Suprapubic skin (tissue), 4 donors: ENCODE data around the gene HINT2. TPM values are rescaled to one million over a fixed set of nuclear protein-coding genes. Genes with fewer than 3 reads are reported as not detected.

Experiments
- DNase-seq, 2 donors: peaks; one replicate each; pipeline ENCODE4 v3.0.0-alpha.2; 2019; ENCODE audit warnings: low spot score in 2 of 2
- H3K27ac ChIP-seq: fragments of 200-600 bp; sonication (generic); one replicate; pipeline ENCODE4 v1.5.1; 2019
- H3K27me3 ChIP-seq: fragments of 200-600 bp; sonication (generic); one replicate; pipeline ENCODE4 v1.5.1; 2019
- H3K36me3 ChIP-seq: fragments of 200-600 bp; sonication (generic); one replicate; pipeline ENCODE4 v1.5.1; 2019
- H3K4me1 ChIP-seq: fragments of 200-600 bp; sonication (generic); one replicate; pipeline ENCODE4 v1.5.1; 2019
- H3K4me3 ChIP-seq: fragments of 200-600 bp; sonication (generic); one replicate; pipeline ENCODE4 v1.5.1; 2019; ENCODE audit warnings: mild to moderate bottlenecking
- H3K9me3 ChIP-seq: fragments of 200-600 bp; sonication (generic); one replicate; pipeline ENCODE4 v1.5.1; 2019
- EP300 ChIP-seq: sonication (generic); formaldehyde crosslinking; IDR thresholded peaks from one replicate; pipeline ENCODE4 v1.6.1; 2017; ENCODE audit warnings: antibody characterized with exemption
- POLR2A ChIP-seq, 2 donors: fragments of 450-650 bp; IDR thresholded peaks; one replicate each; pipeline ENCODE4 v1.6.1; 2017; ENCODE audit warnings: antibody characterized with exemption in 2 of 2, mild to moderate bottlenecking in 2 of 2, moderate library complexity in 2 of 2
- POLR2AphosphoS5 ChIP-seq, 3 donors: sonication (generic); formaldehyde crosslinking; IDR thresholded peaks; one replicate each; pipeline ENCODE4 v1.6.1; 2017; ENCODE audit warnings: antibody characterized with exemption in 3 of 3
- WGBS: methylation state at CpG from one replicate; pipeline ENCODE4 v1.1.5; 2018; 5-methylcytosine and 5-hydroxymethylcytosine counted together
- total RNA-seq, 4 donors: library from RNA; depleted of rRNA; stranded (reverse); fragments of >200 nt; gene quantifications; one replicate each; pipeline ENCODE4 v1.1.0, GENCODE V29; 2016
- TF ChIP-seq, protein P1 (sequence below), 2 donors: fragments of 200-600 bp in 1 of 2; fragments of 450-650 bp in 1 of 2; sonication (generic) in 1 of 2; IDR thresholded peaks; one replicate each; pipeline ENCODE4 v1.5.1; 2016 to 2019; ENCODE audit warnings: antibody characterized with exemption in 2 of 2, mild to moderate bottlenecking in 1 of 2, moderate library complexity in 1 of 2

The HINT2 gene
- total RNA-seq, 4 donors from 2014 or later, result 9.5 to 34.9 (median 25.3) TPM

DNA sequence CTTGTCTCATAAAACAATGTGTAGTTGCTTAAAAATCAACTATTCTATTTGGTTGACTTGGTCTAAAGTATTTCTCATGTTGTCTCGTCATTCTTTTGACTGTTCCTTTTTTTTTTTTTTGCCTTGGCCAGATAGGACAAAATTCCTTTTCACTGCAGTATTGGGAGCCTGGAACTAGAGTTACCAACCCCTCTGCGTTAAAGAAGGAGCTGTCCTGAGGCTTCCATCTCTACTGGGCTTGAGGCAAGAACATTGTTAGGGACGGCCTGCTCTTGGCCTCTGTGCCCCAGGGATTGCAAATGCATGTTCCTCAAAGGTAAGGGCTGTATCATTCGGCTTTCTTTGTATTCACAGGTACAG lies 24.8 kb downstream of the HINT2 start:
- Histone ChIP-seq H3K36me3 (no peaks in the 10 kb centered on the region), H3K4me1 (peaks cover 32% of the 10 kb centered on the region), H3K27ac (no peak overlapping the region), H3K9me3 (no peaks in the 10 kb centered on the region), H3K4me3 (no peak overlapping the region), H3K27me3 (no peaks in the 10 kb centered on the region)
- DNase-seq, result no peak
- WGBS, result 27% methylated on average over 4 of the region's 4 CpGs
- TF ChIP-seq EP300, result no peak
- TF ChIP-seq, protein P1, sequence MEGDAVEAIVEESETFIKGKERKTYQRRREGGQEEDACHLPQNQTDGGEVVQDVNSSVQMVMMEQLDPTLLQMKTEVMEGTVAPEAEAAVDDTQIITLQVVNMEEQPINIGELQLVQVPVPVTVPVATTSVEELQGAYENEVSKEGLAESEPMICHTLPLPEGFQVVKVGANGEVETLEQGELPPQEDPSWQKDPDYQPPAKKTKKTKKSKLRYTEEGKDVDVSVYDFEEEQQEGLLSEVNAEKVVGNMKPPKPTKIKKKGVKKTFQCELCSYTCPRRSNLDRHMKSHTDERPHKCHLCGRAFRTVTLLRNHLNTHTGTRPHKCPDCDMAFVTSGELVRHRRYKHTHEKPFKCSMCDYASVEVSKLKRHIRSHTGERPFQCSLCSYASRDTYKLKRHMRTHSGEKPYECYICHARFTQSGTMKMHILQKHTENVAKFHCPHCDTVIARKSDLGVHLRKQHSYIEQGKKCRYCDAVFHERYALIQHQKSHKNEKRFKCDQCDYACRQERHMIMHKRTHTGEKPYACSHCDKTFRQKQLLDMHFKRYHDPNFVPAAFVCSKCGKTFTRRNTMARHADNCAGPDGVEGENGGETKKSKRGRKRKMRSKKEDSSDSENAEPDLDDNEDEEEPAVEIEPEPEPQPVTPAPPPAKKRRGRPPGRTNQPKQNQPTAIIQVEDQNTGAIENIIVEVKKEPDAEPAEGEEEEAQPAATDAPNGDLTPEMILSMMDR (IDR thresholded peaks at IDR 0.05), result no peak
- TF ChIP-seq POLR2A (IDR thresholded peaks at IDR 0.05), result no peak
- no peak for TF ChIP-seq POLR2AphosphoS5 (IDR thresholded peaks at IDR 0.05)

DNA sequence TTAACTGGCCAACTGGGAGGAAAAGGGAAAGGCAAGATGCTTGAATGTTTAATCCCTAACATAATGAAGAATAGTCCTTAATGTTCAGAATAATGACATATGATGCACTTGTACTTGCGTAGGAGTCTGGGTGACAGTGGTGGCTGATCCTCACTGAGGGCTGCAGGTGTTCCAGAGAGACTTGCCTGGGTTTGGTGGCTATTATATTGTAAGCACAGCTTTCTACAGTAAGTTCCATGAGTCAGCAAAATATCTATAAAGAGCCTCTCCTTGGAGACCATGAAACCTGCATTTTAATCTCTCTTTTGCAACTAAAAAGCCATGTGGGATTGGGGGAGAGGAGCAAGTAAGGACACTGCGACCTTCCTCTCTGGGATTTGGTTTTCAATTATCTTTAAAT lies 25.3 kb downstream of the HINT2 start:
- H3K9me3 ChIP-seq, result no peaks in the 10 kb centered on the region
- no peak overlapping the region for H3K27ac ChIP-seq
- TF ChIP-seq POLR2A (IDR thresholded peaks at IDR 0.05) (no peak), POLR2AphosphoS5 (IDR thresholded peaks at IDR 0.05) (no peak), EP300 (no peak)
- TF ChIP-seq, protein P1 (IDR thresholded peaks at IDR 0.05), result no peak
- H3K4me3 ChIP-seq, result no peak overlapping the region
- DNase-seq, result no peak
- H3K27me3 ChIP-seq, result no peaks in the 10 kb centered on the region
- H3K36me3 ChIP-seq, result no peaks in the 10 kb centered on the region
- 95% methylated on average over 2 of the region's 2 CpGs for WGBS
- H3K4me1 ChIP-seq, result peaks cover 32% of the 10 kb centered on the region

DNA sequence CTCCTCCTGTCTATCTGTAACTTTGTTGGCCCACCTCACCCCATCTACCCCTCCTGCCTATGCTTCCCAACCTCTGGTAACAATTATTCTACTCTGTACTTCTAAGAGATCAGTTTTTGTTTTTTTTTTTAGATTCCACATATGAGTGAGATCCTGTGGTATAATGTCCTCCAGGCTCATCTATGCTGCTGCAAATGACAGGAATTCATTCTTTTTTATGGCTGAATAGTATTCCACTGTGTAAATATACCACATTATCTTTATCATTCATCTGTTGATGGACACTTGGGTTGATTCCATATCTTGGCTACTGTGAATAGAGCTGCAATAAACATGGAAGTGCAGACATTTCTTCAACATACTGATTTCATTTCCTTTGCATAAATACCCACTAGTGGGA lies 31.4 kb downstream of the HINT2 start:
- H3K27me3 ChIP-seq, result no peaks in the 10 kb centered on the region
- no peak for DNase-seq

DNA sequence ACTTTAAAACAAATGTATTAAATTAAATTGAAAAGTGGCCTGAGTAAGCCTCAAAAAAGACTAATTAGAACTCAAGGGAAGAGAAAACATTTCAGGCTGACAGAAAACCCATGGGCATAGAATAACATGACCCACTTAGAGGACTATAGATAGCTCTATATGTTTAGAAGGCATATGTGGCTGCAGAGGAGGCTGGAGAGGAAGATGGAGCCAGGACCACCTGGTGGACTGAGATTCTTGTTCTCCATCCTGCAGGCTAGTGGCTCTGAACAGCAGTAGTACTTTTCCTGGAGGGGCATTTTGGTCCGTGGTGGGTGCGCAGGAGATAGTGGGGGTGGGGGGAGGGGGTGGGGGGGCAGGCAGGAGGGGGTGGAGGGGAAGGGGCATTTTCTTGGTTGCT lies 33.8 kb downstream of the HINT2 start:
- TF ChIP-seq POLR2A (IDR thresholded peaks at IDR 0.05) (no peak), POLR2AphosphoS5 (IDR thresholded peaks at IDR 0.05) (no peak), EP300 (no peak)
- TF ChIP-seq, protein P1 (IDR thresholded peaks at IDR 0.05), result no peak
- 84% methylated on average over 2 of the region's 2 CpGs for WGBS

More for the DNA sequence above, 31.4 kb downstream of the HINT2 start:
- TF ChIP-seq, protein P1 (IDR thresholded peaks at IDR 0.05), result no peak
- no peak for TF ChIP-seq EP300
- no peak for TF ChIP-seq POLR2AphosphoS5 (IDR thresholded peaks at IDR 0.05)
- no peak for TF ChIP-seq POLR2A (IDR thresholded peaks at IDR 0.05)
- no peaks in the 10 kb centered on the region for H3K9me3 ChIP-seq
- H3K4me1 ChIP-seq, result no peaks in the 10 kb centered on the region
- H3K4me3 ChIP-seq, result no peak overlapping the region
- no peaks in the 10 kb centered on the region for H3K36me3 ChIP-seq
- no peak overlapping the region for H3K27ac ChIP-seq

DNA sequence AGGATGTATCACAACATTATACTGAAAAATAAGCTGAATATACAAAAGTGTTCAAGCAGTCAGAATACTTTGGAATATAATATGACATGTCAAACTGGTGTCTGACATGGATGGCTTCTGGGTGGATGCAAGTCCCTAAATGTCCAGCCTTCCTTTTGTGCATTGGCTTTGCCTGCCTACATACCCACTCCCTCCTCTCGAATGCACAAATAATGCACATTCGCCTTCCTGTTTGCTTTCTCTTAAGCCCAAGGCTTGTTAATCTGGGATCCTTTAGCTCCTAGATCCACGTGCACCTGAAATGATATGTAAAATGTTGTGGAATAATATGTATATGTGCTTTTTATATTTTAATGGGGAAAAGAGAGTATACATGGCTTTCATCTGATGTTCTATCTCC lies 36.3 kb downstream of the HINT2 start:
- H3K27me3 ChIP-seq, result no peaks in the 10 kb centered on the region
- no peaks in the 10 kb centered on the region for H3K36me3 ChIP-seq
- no peak for TF ChIP-seq POLR2AphosphoS5 (IDR thresholded peaks at IDR 0.05)
- TF ChIP-seq, protein P1 (IDR thresholded peaks at IDR 0.05), result no peak
- no peak for TF ChIP-seq POLR2A (IDR thresholded peaks at IDR 0.05)
- TF ChIP-seq EP300, result no peak
- H3K27ac ChIP-seq, result no peak overlapping the region
- WGBS, result 94% methylated on average over 3 of the region's 3 CpGs
- H3K4me3 ChIP-seq, result no peak overlapping the region
- no peaks in the 10 kb centered on the region for H3K9me3 ChIP-seq
- no peak for DNase-seq
- H3K4me1 ChIP-seq, result no peaks in the 10 kb centered on the region

More for the DNA sequence above, 33.8 kb downstream of the HINT2 start:
- Histone ChIP-seq H3K27me3 (no peaks in the 10 kb centered on the region), H3K27ac (no peak overlapping the region), H3K4me1 (no peaks in the 10 kb centered on the region), H3K36me3 (no peaks in the 10 kb centered on the region), H3K4me3 (no peak overlapping the region), H3K9me3 (no peaks in the 10 kb centered on the region)
- no peak for DNase-seq
